GM11168 (cell line): ENCODE measurements around the gene NLGN2.

Source experiments
- in situ Hi-C: fragments of 300-500 bp; cut with MboI; formaldehyde crosslinking; loops from one replicate; pipeline ENCODE4 v1.12.0; 2022; ENCODE audit warnings: low sequenced_read_pairs; ENCODE audit not compliant: unreplicated experiment

Gene NLGN2

GRCh38 chr17:7435676-7436555 lies 28.3 kb downstream of the NLGN2 start:
- in situ Hi-C loops: loop anchor here (10.0 kb wide), 1 partner anchor 161 kb away; no protein-coding TSS in a partner anchor

- in situ Hi-C loops: loop anchor here (10.0 kb wide), 1 partner anchor 162 kb away; no protein-coding TSS in a partner anchor
Measured at GRCh38 chr17:7436556-7437368, 29.1 kb downstream of the NLGN2 start.

GRCh38 chr17:7437369-7437863 lies 29.8 kb downstream of the NLGN2 start:
- in situ Hi-C loops: loop anchor here (10.0 kb wide), 1 partner anchor 163 kb away; no protein-coding TSS in a partner anchor

- in situ Hi-C loops: loop anchor here (10.0 kb wide), 1 partner anchor 163 kb away; no protein-coding TSS in a partner anchor
Measured at GRCh38 chr17:7437950-7438614, 30.4 kb downstream of the NLGN2 start.

- in situ Hi-C loops: loop anchor here (10.0 kb wide), 1 partner anchor 164 kb away; no protein-coding TSS in a partner anchor
Measured at GRCh38 chr17:7438656-7439460, 31.2 kb downstream of the NLGN2 start.

GRCh38 chr17:7439462-7440112 lies 31.9 kb downstream of the NLGN2 start, which contains the start of gene FGF11:
Gene FGF11 (plus strand): TSS chr17:7439512. CDS start chr17:7439621, 109 bp downstream.
- in situ Hi-C loops: loop anchor here (10.0 kb wide), 1 partner anchor 165 kb away; no protein-coding TSS in a partner anchor

GRCh38 chr17:7440113-7440833 lies 32.6 kb downstream of the NLGN2 start:
- in situ Hi-C loops: no loop called here

GRCh38 chr17:7440834-7441195 lies 33.2 kb downstream of the NLGN2 start:
- in situ Hi-C loops: no loop called here

- in situ Hi-C loops: no loop called here
Measured at GRCh38 chr17:7441266-7441665, 33.6 kb downstream of the NLGN2 start.

GRCh38 chr17:7442142-7442541 lies 34.5 kb downstream of the NLGN2 start:
- in situ Hi-C loops: no loop called here

GRCh38 chr17:7443499-7444485 lies 36.1 kb downstream of the NLGN2 start:
- in situ Hi-C loops: no loop called here

GRCh38 chr17:7444682-7445618 lies 37.3 kb downstream of the NLGN2 start, which contains the start of gene CHRNB1:
Gene CHRNB1 (plus strand): TSS chr17:7445061. CDS start chr17:7445128, 67 bp downstream.
- in situ Hi-C loops: no loop called here

- in situ Hi-C loops: no loop called here
Measured at GRCh38 chr17:7445619-7445968, 37.9 kb downstream of the NLGN2 start.

- in situ Hi-C loops: no loop called here
Measured at GRCh38 chr17:7448461-7448860, 40.8 kb downstream of the NLGN2 start.

- in situ Hi-C loops: no loop called here
Measured at GRCh38 chr17:7459961-7460545, 52.4 kb downstream of the NLGN2 start.
